NT2/D1 (cell line): ENCODE data around the gene COL23A1.

Experiments
- SUZ12 ChIP-seq: IDR thresholded peaks from 2 replicates; pipeline ENCODE4 v1.6.1; 2011; ENCODE audit not compliant: insufficient read length, insufficient read depth; ENCODE audit errors: extremely low read depth
- YY1 ChIP-seq: IDR thresholded peaks from 2 replicates; pipeline ENCODE4 v1.6.1; 2011; ENCODE audit not compliant: insufficient read length, insufficient read depth
- ZNF274 ChIP-seq: IDR thresholded peaks from 2 replicates; pipeline ENCODE4 v1.6.1; 2011; ENCODE audit warnings: mild to moderate bottlenecking, low read depth, low read length

- TF ChIP-seq SUZ12 (no peak), YY1 (no peak), ZNF274 (no peak)
Observed at GRCh38 chr5:178216088-178216534, 374.1 kb downstream of the COL23A1 start.
